Subcutaneous abdominal adipose tissue (tissue), 5 donors: Measurements from ENCODE around the gene EXOSC2.
"Not testable (repeated sequence)": the region's sequence is repeated elsewhere in the genome, so short reads cannot be mapped to it uniquely, and the experiment has no call there.

Experiments used
- H3K27ac ChIP-seq: one replicate; pipeline ENCODE4 v1.7.0; 2013; ENCODE audit warnings: low read depth, mild to moderate bottlenecking, inconsistent platforms, low read length, moderate library complexity
- H3K27me3 ChIP-seq, 5 donors: one replicate each; pipeline ENCODE4 v1.7.0; 2013; ENCODE audit warnings: low read length in 5 of 5, inconsistent platforms in 1 of 5; ENCODE audit not compliant: control insufficient read depth in 5 of 5, insufficient read depth in 4 of 5
- H3K36me3 ChIP-seq, 5 donors: one replicate each; pipeline ENCODE4 v1.7.0; 2013; ENCODE audit warnings: low read length in 5 of 5; ENCODE audit not compliant: control insufficient read depth in 5 of 5, insufficient read depth in 5 of 5
- H3K4me1 ChIP-seq, 5 donors: one replicate each; pipeline ENCODE4 v1.7.0; 2013; ENCODE audit warnings: low read length in 5 of 5, mild to moderate bottlenecking in 3 of 5, moderate library complexity in 1 of 5; ENCODE audit not compliant: control insufficient read depth in 5 of 5, insufficient read depth in 5 of 5
- H3K4me3 ChIP-seq, 5 donors: one replicate each; pipeline ENCODE4 v1.7.0; 2013; ENCODE audit warnings: low read length in 5 of 5, low read depth in 1 of 5
- H3K9ac ChIP-seq, 5 donors: one replicate each; pipeline ENCODE4 v1.7.0; 2013; ENCODE audit warnings: low read length in 5 of 5, mild to moderate bottlenecking in 4 of 5, moderate library complexity in 3 of 5
- H3K9me3 ChIP-seq, 5 donors: one replicate each; pipeline ENCODE4 v1.7.0; 2013; ENCODE audit warnings: low read length in 5 of 5; ENCODE audit not compliant: control insufficient read depth in 5 of 5
- donor health status: healthy.
- donor health status: healthy.
- donor health status: healthy.
- donor health status: healthy.
- donor health status: healthy.

Gene EXOSC2

DNA sequence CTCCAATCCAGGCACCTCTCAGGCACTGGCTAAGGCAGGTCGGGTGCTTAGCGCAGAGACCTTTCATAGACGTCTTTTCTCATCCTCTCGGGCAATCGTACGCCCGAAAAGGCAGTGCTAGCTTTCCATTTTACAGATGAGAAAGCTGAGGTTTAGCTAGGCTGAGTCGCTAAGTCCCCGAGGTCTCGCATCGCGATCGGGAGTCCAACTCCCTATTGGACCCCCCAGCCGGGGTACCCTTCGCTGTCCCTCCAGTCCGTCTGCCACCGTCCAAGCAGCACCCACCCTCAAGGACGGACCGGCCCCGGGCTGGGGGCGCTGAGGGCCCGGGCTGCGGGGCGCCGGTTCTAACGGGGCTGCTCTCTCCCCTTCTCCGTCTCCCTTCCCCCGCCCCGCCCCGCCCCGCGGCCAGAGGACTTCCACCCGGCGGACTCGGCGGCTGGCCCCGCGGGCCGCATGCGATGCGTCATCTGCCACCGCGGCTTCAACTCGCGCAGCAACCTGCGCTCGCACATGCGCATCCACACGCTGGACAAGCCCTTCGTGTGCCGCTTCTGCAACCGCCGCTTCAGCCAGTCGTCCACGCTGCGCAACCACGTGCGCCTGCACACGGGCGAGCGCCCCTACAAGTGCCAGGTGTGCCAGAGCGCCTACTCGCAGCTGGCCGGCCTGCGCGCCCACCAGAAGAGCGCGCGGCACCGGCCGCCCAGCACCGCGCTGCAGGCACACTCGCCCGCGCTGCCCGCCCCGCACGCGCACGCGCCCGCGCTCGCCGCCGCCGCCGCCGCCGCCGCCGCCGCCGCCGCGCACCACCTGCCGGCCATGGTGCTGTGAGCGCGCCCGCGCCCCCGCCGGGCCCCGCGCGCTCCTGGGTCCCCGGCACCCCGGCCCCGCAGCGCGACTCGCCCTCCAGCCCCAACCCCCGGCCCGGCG lies 12.5 kb upstream of the EXOSC2 start:
- peaks cover 3 to 18% (median 17%) of the 10 kb centered on the region in 5 donors for H3K4me1 ChIP-seq
- no peak overlapping the region for H3K9ac ChIP-seq
- no peak overlapping the region for H3K27ac ChIP-seq
- H3K27me3 ChIP-seq: peaks cover 4 to 20% (median 8%) of the 10 kb centered on the region in 5 donors
- H3K9me3 ChIP-seq: peaks cover 0 to 8% (median 7%) of the 10 kb centered on the region in 5 donors
- peak overlapping the region in 4 of 5 donors; percentile 57 to 71 (median 66) for H3K4me3 ChIP-seq
- H3K36me3 ChIP-seq: no peaks in the 10 kb centered on the region

DNA sequence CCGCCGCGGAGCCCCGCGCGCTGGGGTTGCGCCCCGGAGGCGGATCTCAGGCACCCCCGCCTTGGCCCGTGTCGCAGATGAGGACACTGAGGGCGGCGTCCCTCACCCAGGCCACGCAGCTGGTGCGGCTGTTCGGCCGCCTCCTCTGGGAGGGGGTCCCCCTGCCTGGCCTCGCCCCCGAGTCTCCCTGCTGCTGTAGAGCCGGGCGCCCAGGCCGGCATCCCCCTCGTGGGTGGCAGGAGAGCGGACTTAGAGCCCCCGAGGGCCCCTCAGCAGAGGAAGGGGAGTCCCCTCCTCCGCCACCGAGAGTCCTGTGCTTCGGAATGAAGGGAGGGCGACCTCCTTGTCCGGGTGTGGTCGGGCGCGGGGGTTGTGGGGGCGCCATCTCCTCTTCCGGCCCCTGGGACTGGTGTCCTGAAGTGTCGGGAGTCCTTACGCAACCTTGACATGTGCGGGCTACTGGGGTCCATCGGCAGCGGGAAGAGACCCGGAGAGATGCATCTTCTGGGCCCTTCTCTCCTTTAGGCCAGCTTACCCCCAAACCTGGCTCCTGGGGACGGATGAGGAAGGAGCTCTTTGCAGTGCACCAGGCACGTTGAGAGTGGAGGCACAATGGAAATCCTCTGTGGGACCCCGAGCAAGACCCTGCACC lies 11.7 kb upstream of the EXOSC2 start:
- H3K9ac ChIP-seq: peak overlapping the region in 3 of 5 donors; percentile 54 to 62 (median 55)
- peaks cover 3 to 18% (median 17%) of the 10 kb centered on the region in 5 donors for H3K4me1 ChIP-seq
- H3K27me3 ChIP-seq: peaks cover 4 to 20% (median 8%) of the 10 kb centered on the region in 5 donors

DNA sequence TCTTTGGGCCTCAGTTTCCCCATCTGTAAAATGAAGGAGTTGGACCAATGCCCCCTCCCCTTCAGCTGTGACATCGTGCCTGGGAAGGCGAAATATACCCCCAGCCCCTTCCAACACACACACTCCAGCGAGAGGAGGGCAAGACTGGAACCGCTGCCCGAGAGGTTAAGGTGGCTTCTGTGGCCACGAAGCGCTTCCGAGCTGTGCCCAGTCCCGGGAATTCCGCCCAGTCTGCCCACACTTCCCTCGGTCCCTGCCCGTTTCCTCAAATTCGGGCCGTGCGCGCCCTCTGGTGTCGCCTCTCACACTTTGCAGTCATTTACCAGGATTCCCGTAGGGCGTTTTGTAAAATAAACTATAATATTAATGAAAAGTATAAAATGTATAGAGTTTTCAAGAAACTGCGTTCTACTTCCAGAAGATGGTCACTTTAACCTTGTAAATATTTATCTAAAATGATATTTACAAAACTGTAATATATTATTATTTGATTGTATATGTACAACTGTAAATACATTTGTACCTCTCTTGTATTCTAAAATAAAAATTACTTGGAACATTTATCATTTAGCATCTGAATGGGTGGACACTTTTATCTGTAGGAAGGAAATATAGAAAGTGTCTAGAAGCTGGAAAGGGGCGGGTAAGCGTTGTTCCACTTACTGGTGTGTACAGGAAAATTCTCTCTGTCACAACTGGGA lies 11.0 kb upstream of the EXOSC2 start:
- H3K9ac ChIP-seq: peak overlapping the region in 2 of 5 donors; percentile 54 to 62
- no peaks in the 10 kb centered on the region for H3K36me3 ChIP-seq
- peaks cover 0 to 8% (median 7%) of the 10 kb centered on the region in 5 donors for H3K9me3 ChIP-seq
- peaks cover 4 to 17% (median 8%) of the 10 kb centered on the region in 5 donors for H3K27me3 ChIP-seq
- H3K4me3 ChIP-seq: peak overlapping the region; percentile 56 to 72 (median 59)
- H3K4me1 ChIP-seq: peaks cover 3 to 18% (median 17%) of the 10 kb centered on the region in 5 donors
- H3K27ac ChIP-seq: no peak overlapping the region

More for the DNA sequence above, 11.7 kb upstream of the EXOSC2 start:
- Histone ChIP-seq H3K4me3 (peak overlapping the region; percentile 56 to 72 (median 59)), H3K9me3 (peaks cover 0 to 8% (median 7%) of the 10 kb centered on the region in 5 donors), H3K27ac (no peak overlapping the region), H3K36me3 (no peaks in the 10 kb centered on the region)

DNA sequence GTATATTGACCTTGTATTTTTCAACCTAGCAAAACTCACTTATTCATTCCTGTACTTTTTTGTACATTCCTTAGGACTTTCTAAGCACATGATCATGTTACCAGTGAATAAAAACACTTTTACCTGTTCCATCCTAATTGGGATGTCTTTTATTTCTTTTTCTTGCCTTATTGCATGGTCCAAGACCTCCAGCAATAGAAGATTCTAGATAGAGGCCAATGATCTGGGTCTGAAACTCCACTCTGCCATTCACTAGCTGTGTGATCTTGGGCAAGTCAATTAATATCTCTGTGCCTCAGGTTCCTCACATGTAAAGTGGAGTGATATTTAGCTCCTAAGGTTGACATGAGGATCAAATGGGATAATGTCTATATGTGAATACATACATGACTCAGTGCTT lies 8.5 kb upstream of the EXOSC2 start:
- Histone ChIP-seq H3K36me3 (no peaks in the 10 kb centered on the region), H3K9ac (no peak overlapping the region), H3K27me3 (peaks cover 3 to 6% (median 4%) of the 10 kb centered on the region in 5 donors), H3K27ac (no peak overlapping the region), H3K4me1 (peaks cover 4 to 22% (median 21%) of the 10 kb centered on the region in 5 donors), H3K9me3 (peaks cover 0 to 8% (median 7%) of the 10 kb centered on the region in 5 donors), H3K4me3 (no peak overlapping the region)

DNA sequence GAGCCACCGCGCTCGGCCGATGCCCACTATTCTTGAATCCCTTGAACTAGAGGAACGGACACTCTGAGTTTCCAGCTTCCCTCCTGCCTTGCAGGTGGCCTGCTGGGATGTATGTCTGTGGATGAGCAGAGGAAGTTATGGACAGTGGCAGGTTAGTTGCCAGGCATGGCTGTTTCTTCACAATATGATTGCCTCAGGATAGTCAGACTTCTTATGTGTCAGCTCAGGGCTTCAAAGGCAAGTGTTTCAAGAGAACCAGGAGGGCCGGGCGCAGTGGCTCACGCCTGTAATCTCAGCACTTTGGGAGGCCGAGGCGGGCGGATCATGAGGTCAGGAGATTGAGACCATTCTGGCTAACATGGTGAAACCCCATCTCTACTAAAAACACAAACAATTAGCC lies 7.6 kb upstream of the EXOSC2 start:
- not testable (repeated sequence) for H3K4me3 ChIP-seq, H3K36me3 ChIP-seq, H3K9me3 ChIP-seq, H3K27ac ChIP-seq, H3K27me3 ChIP-seq, H3K9ac ChIP-seq
- H3K4me1 ChIP-seq: peaks cover 4 to 24% (median 23%) of the 10 kb centered on the region in 5 donors

DNA sequence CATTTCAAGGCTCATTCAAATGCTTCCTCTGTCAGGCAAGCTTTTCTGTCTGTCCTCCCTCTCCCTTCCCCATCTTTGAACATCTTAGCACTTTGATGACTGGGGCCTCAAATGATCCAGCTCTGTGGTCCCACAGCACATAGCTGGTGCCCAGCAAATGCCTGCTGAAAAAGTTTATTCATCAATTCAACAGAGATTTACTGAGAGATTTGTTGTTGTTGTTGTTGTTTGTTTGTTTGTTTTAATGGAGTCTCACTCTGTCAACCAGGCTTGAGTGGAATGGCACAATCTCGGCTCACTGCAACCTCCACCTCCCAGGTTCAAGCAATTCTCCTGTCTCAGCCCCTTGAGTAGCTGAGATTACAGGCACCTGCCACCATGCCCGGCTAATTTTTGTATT lies 6.0 kb upstream of the EXOSC2 start:
- Histone ChIP-seq H3K27ac (no peak overlapping the region), H3K4me3 (no peak overlapping the region), H3K4me1 (peaks cover 1 to 10% (median 10%) of the 10 kb centered on the region in 5 donors)

DNA sequence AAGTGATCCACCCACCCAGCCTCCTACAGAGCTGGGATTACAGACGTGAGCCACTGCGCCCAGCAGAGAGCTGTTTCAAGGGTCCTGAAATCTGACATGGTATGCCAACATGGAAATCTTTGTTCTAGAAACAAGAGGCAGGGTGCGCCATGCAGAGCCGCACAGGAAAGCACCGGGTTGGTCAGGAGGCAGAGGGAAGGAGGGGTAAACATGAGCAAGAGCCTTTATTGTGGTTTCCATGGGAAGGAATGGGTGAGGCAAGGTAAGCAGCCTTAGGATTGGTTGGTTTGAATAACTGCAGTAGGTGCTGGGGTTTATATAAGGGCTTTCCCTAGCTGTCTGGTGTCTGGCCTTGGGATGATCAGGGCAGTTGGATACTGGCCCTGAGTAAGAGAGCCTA lies 5.5 kb upstream of the EXOSC2 start:
- Histone ChIP-seq H3K36me3 (no peaks in the 10 kb centered on the region), H3K27ac (no peak overlapping the region), H3K4me3 (no peak overlapping the region), H3K9ac (no peak overlapping the region), H3K9me3 (peaks cover 0 to 8% (median 7%) of the 10 kb centered on the region in 5 donors), H3K27me3 (no peaks in the 10 kb centered on the region), H3K4me1 (peaks cover 1 to 13% (median 10%) of the 10 kb centered on the region in 5 donors)

More for the DNA sequence above, 6.0 kb upstream of the EXOSC2 start:
- Histone ChIP-seq H3K9me3 (peaks cover 0 to 8% (median 7%) of the 10 kb centered on the region in 5 donors), H3K9ac (no peak overlapping the region), H3K36me3 (no peaks in the 10 kb centered on the region), H3K27me3 (no peaks in the 10 kb centered on the region)

DNA sequence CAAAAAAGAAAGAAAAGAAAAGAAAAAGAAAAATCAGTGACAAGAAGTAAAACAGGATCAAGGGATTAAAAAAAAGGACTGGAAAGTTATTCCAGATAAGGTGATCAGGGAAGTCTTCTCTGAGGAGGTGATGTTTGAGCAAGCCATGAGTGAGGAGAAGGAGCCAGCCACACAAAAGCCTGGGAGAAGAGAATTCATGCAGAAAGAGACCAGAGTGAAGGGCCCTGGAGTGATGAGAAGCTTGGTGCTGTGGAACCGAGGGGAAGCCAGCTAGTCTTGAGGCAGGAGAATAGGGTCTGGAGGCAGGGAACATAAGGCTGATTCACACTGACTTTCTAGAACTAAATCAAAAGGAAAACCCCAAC lies 4.0 kb upstream of the EXOSC2 start:
- peaks cover 0 to 8% (median 7%) of the 10 kb centered on the region in 5 donors for H3K9me3 ChIP-seq
- H3K9ac ChIP-seq: peak overlapping the region in 1 of 5 donors; percentile 17
- no peaks in the 10 kb centered on the region for H3K27me3 ChIP-seq
- no peak overlapping the region for H3K27ac ChIP-seq
- peaks cover 1 to 26% (median 22%) of the 10 kb centered on the region in 5 donors for H3K4me1 ChIP-seq
- H3K36me3 ChIP-seq: no peaks in the 10 kb centered on the region
- H3K4me3 ChIP-seq: peak overlapping the region; percentile 41 to 78 (median 53)

DNA sequence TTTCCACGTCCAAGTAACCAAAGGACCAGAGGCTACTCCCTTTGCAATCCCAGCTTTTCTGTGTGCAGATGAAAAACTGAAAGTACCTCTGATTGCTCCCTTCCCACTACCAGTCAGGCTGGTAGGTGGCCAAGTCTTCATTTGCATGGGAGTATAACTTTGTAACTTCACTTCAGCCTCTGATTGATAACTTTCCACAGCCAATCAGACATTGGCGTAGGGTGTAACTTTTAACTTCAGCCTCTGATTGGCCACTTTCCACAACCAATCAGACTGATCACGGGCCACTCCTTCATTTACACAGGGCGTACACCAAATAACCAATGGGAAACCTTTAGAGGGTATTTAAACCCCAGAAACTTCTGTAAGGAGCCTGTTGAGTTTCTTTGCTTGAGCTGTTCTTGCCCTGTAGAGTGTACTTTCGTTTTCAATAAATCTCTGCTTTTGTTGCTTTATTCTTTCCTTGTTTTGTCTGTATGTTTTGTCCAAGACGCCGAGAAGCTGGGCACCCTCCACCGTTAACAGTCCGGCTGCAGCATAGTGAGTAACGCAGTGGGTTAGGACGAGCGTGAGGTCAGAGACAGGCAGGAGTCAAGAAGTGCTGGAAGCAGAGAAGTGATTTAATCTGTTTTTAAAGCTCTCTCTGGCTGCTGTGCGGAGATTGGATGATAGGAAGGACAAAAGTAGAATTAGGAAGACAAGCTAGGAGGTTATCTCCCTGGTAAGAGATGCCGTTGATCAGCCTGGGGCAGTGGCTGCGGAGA lies 3.5 kb upstream of the EXOSC2 start:
- Histone ChIP-seq H3K4me3 (peak overlapping the region; percentile 47 to 78 (median 57)), H3K27ac (peak overlapping the region; percentile 74), H3K9ac (peak overlapping the region in 2 of 5 donors; percentile 27 to 62)

More for the DNA sequence above, 3.5 kb upstream of the EXOSC2 start:
- Histone ChIP-seq H3K9me3 (peaks cover 0 to 3% (median 2%) of the 10 kb centered on the region in 5 donors), H3K27me3 (no peaks in the 10 kb centered on the region), H3K36me3 (peaks cover 0 to under 1% (median 0%) of the 10 kb centered on the region in 5 donors), H3K4me1 (peaks cover 2 to 31% (median 26%) of the 10 kb centered on the region in 5 donors)
